NCI-H146 (cell line): ENCODE data around the gene ARID5B.
A peak's percentile ranks its signal among the peaks of the same experiment; 100 is the strongest.
"Not testable (repeated sequence)": the region's sequence is repeated elsewhere in the genome, so short reads cannot be mapped to it uniquely, and the experiment has no call there.

Experiments
- DNase-seq: peaks from one replicate; lab custom pipeline; 2025; lab: John Stamatoyannopoulos, UW

The ARID5B gene

DNA sequence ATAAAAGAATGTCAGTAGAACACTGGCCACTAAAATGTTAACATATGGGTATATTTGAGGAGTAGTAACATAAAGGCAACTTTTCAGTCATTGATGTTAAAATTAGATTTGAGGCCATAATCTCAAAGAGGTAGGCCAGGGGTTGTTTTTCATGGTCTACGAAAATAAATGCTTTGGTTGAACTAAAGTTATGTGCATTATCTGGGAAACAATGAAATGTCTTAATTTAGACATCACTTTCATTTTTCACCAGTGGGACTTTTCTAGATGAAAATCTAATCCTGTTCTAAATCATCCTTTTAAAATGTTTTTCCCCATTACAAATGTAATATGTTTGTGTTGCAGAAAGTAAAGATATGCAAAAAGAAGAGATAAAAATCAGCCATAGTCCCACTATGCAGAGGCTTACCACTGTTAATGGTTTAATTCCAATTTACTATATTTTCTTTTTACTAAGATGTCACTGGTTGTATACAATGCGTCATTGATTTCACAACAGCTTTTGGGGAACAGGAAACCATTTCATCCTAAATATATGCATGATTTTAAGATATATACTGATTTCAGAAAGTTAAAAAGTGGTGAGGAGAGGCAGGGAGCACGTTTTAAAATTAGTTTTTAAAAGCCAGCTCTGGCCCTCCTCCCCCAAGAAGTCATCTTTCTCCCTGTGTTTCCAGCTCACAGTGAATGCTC, 64.3 kb downstream of the ARID5B start:
- no peak for DNase-seq

GRCh38 chr10:61967298-61967697, 65.8 kb downstream of the ARID5B start:
- DNase-seq, result no peak

- DNase-seq, result no peak
These were observed 68.9 kb downstream of the ARID5B start for GRCh38 chr10:61970182-61971002.

- no peak for DNase-seq
These were observed 69.5 kb downstream of the ARID5B start for GRCh38 chr10:61971003-61971325.

GRCh38 chr10:61973169-61973568, 71.7 kb downstream of the ARID5B start:
- no peak for DNase-seq

GRCh38 chr10:61973906-61974305, 72.4 kb downstream of the ARID5B start:
- DNase-seq, result peak; percentile 7

GRCh38 chr10:61974601-61975390, 73.3 kb downstream of the ARID5B start:
- DNase-seq, result peak; percentile 59

DNA sequence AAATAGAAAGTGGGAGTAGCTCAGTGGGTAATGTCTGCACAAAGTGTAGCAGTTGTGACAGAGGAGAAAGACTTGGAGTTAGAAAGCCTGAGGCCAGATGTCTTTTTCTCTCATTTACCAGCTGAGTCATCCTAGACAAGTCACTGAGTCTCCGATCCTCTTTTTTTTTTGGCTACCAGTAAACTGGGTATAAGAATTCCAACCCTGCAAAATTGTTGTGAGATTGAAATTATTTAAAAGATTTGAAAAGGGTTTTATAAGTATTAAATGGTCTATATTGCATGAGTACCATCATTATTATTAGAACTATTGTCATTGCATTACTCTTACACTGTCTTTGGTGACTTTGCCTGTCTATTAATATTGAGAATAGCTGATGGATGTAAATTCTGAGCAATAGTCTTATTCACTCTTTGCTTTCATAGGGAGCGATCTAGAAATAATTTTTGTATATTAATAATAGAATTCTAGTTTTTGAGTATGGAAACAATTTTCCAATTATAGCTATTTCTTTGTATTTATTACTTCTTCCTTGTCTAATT, 74.0 kb downstream of the ARID5B start:
- DNase-seq, result no peak

- not testable (repeated sequence) for DNase-seq
These were observed 75.6 kb downstream of the ARID5B start for GRCh38 chr10:61976951-61977721.

DNA sequence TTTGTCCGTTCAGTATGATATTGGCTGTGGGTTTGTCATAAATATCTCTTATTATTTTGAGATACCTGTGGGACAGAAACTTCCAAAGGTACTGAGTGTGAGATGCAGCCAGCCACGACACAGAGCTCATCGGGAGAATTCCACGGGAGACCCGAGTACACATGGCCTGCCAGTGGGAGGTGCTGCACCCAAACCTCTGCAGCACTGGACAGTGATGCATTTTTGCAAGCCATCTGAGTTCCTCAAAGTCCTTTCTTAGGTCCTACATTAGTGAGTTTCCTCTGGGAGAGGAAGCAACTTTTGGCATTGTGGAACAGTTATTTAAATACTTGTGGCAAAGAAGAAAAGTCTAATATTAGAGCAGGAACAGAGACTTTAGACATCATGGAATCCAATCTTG, 77.5 kb downstream of the ARID5B start:
- no peak for DNase-seq

DNA sequence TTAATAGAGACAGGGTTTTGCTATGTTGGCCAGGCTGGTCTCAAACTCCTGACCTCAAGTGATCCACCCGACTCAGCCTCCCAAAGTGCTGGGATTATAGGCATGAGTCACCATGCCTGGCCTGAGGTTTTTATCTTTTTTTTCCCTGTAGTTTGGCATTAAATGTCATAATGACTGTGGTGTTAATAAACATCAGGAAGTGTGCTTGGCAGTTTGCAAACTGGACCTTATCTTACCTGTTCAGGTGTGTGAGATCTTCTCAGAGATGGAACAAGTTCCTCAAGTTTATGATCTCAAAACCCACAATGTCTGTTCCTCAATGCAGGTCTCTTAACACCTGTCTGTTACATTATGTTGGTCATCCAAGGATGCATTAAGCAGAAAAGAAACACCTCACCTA, 80.0 kb downstream of the ARID5B start:
- no peak for DNase-seq

DNA sequence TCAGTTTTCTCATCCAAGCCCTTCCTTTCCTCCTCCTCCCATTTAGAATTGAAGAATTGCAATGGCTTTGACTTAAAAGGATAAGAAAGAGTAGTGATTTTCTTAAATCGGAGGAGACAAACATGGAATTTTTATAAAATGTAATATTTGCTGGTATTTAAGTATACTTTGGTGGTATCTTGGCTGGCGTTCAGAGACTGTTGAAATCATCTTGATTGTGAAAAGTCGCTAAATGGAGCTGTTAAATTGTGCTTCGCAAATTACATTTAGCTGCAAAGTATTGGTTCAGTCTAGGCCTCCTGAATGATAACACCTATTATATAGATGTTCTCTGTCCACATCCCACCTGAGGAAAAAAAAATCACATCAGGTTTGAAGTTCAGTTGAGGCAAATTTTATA, 81.8 kb downstream of the ARID5B start:
- DNase-seq, result no peak

- DNase-seq, result no peak
These were observed 83.4 kb downstream of the ARID5B start for GRCh38 chr10:61984803-61985418.

GRCh38 chr10:61985715-61986114, 84.2 kb downstream of the ARID5B start:
- no peak for DNase-seq

- no peak for DNase-seq
These were observed 84.9 kb downstream of the ARID5B start for GRCh38 chr10:61986382-61986781.

- DNase-seq, result no peak
These were observed 85.4 kb downstream of the ARID5B start for GRCh38 chr10:61986788-61987492.

DNA sequence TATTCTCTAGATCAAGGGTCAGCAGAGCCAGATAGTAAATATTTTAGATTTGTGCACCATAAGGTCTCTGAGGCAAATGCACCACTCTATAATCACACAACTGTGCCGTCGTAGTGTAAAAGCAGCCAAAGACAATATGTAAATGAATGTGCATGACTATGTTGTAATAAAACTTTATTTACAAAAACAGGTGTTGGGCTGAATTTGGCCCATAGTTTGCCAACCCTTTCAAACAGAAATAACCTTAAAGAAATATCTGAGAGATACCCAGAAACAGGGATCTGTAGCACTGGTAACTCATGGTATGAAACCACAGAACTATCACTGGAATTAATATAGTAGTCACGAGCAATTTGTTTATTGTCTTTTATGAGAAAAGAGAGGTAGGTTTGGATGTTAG, 86.0 kb downstream of the ARID5B start:
- DNase-seq, result no peak

GRCh38 chr10:61987951-61988379, 86.5 kb downstream of the ARID5B start:
- DNase-seq, result no peak

- DNase-seq, result no peak
These were observed 88.7 kb downstream of the ARID5B start for GRCh38 chr10:61989995-61990760.

DNA sequence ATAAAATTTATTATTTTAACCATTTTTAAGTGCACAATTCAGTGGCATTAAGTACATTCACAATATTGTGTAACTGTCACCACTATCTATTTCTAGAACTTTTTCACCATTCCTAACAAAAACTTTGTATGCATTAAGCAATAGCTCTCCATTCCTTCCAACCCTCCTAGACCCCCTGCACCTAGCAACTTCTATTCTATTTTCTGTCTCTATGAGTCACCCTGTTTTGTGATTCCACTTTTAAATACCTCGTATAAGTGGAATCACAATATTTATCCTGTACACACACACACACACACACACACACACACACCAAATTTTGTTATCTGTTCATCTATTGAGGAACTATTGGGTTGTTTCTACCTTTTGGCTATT, 89.2 kb downstream of the ARID5B start:
- no peak for DNase-seq
